ENCODE measurements around the gene PCDHAC2. TPM values are rescaled to one million over a fixed set of nuclear protein-coding genes. Genes with fewer than 3 reads are reported as not detected.

The PCDHAC2 gene
- total and polyA plus RNA-seq, 2 of the 13 experiments (the other 11 are each of a cell fraction or from before 2014, with no cell fraction given): not detected

DNA sequence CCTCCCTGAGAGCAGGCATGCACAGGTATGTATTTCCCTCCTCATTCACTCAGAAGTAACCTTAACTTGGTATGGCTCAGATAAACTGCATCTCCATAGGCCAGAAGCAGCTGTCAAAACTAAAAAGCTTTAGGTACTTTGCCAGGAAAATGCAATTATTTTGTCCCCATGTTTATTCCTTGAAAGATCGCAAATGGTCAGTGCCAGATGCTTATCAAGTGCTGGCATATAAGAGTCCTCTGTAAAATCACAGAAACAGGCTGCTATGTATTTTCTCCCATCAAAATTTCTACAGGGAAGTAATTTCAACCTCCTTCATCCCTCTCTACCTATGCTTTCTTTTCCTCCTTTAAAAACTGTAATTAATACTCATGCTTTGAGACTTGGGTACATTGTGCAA lies 12.7 kb downstream of the PCDHAC2 start:
- CTCF ChIA-PET (ENCODE audit: low intra/inter-chr PET ratio, low total read pairs): no interaction called here
- in situ Hi-C loops (cut with HindIII; ENCODE audit: extremely low pct_ligation_motif_present, low pct_unique_long_range_greater_than_20kb): no loop called here

More for the DNA sequence above, 12.7 kb downstream of the PCDHAC2 start:
- TF ChIP-seq, protein P1, sequence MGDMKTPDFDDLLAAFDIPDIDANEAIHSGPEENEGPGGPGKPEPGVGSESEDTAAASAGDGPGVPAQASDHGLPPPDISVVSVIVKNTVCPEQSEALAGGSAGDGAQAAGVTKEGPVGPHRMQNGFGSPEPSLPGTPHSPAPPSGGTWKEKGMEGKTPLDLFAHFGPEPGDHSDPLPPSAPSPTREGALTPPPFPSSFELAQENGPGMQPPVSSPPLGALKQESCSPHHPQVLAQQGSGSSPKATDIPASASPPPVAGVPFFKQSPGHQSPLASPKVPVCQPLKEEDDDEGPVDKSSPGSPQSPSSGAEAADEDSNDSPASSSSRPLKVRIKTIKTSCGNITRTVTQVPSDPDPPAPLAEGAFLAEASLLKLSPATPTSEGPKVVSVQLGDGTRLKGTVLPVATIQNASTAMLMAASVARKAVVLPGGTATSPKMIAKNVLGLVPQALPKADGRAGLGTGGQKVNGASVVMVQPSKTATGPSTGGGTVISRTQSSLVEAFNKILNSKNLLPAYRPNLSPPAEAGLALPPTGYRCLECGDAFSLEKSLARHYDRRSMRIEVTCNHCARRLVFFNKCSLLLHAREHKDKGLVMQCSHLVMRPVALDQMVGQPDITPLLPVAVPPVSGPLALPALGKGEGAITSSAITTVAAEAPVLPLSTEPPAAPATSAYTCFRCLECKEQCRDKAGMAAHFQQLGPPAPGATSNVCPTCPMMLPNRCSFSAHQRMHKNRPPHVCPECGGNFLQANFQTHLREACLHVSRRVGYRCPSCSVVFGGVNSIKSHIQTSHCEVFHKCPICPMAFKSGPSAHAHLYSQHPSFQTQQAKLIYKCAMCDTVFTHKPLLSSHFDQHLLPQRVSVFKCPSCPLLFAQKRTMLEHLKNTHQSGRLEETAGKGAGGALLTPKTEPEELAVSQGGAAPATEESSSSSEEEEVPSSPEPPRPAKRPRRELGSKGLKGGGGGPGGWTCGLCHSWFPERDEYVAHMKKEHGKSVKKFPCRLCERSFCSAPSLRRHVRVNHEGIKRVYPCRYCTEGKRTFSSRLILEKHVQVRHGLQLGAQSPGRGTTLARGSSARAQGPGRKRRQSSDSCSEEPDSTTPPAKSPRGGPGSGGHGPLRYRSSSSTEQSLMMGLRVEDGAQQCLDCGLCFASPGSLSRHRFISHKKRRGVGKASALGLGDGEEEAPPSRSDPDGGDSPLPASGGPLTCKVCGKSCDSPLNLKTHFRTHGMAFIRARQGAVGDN (CRISPR knock-in tag; IDR thresholded peaks at IDR 0.05): no peak
- TF ChIP-seq ATM (IDR thresholded peaks at IDR 0.05; ENCODE audit: borderline replicate concordance): no peak
- TF ChIP-seq ARNT2 (CRISPR knock-in tag; IDR thresholded peaks at IDR 0.05; ENCODE audit: low read depth): no peak
- TF ChIP-seq, protein P2, sequence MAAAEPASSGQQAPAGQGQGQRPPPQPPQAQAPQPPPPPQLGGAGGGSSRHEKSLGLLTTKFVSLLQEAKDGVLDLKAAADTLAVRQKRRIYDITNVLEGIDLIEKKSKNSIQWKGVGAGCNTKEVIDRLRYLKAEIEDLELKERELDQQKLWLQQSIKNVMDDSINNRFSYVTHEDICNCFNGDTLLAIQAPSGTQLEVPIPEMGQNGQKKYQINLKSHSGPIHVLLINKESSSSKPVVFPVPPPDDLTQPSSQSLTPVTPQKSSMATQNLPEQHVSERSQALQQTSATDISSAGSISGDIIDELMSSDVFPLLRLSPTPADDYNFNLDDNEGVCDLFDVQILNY (CRISPR knock-in tag; conservative IDR thresholded peaks at IDR 0.05): no peak
- TF ChIP-seq ZNF570 (CRISPR knock-in tag; IDR thresholded peaks at IDR 0.05; ENCODE audit: borderline replicate concordance): no peak
- TF ChIP-seq, protein P3, sequence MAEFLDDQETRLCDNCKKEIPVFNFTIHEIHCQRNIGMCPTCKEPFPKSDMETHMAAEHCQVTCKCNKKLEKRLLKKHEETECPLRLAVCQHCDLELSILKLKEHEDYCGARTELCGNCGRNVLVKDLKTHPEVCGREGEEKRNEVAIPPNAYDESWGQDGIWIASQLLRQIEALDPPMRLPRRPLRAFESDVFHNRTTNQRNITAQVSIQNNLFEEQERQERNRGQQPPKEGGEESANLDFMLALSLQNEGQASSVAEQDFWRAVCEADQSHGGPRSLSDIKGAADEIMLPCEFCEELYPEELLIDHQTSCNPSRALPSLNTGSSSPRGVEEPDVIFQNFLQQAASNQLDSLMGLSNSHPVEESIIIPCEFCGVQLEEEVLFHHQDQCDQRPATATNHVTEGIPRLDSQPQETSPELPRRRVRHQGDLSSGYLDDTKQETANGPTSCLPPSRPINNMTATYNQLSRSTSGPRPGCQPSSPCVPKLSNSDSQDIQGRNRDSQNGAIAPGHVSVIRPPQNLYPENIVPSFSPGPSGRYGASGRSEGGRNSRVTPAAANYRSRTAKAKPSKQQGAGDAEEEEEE (CRISPR knock-in tag; IDR thresholded peaks at IDR 0.05; ENCODE audit: borderline replicate concordance): no peak
- TF ChIP-seq ZFY (CRISPR knock-in tag; IDR thresholded peaks at IDR 0.05): no peak
- TF ChIP-seq SP5 (CRISPR knock-in tag; IDR thresholded peaks at IDR 0.05; ENCODE audit: borderline replicate concordance, low read depth): no peak
- TF ChIP-seq PAF1 (CRISPR knock-in tag; IDR thresholded peaks at IDR 0.05): no peak
- H3K4me3 ChIP-seq (replicated peaks in 1 of 3; ENCODE audit: insufficient read depth in 1 of 3, low read depth in 2 of 3, low read length in 3 of 3): no peak overlapping the region
- no peak overlapping the region for H3K27ac ChIP-seq (ENCODE audit: extremely low read length, insufficient read depth, low read length)
- no peaks in the 10 kb centered on the region for H3K79me2 ChIP-seq (ENCODE audit: insufficient read depth, low read length)
- no peak for ATAC-seq
- WGBS (ENCODE audit: low lambda C conversion rate): 0% methylated on average over 1 of the region's 1 CpG
- no peak overlapping the region for H3K9ac ChIP-seq (ENCODE audit: insufficient read depth, low read depth, low read length)
- no peak for FAIRE-seq
- no peaks in the 10 kb centered on the region for H3K9me3 ChIP-seq (ENCODE audit: low read length)
- no peaks in the 10 kb centered on the region for H3K27me3 ChIP-seq (ENCODE audit: control insufficient read depth in 1 of 2, insufficient read depth in 2 of 2, low read length in 2 of 2)
- DNase-seq (ENCODE audit: low spot score): no peak
- POLR2A ChIA-PET: no interaction called here
- no peak overlapping the region for H3K4me2 ChIP-seq (ENCODE audit: low read depth, low read length)
- no peaks in the 10 kb centered on the region for H3K36me3 ChIP-seq (replicated peaks in 1 of 2; ENCODE audit: control insufficient read depth in 1 of 2, insufficient read depth in 2 of 2, low read length in 2 of 2)
- no peaks in the 10 kb centered on the region for H3K4me1 ChIP-seq (ENCODE audit: insufficient read depth, low read length)
- intact Hi-C loops (cut with micrococcal nuclease; ENCODE audit: unreplicated experiment): no loop called here
- no peaks in the 10 kb centered on the region for H4K20me1 ChIP-seq (ENCODE audit: insufficient read depth, low read length)
- BruUV-seq (replicated peaks): no TSS peak
- no peak overlapping the region for H2AFZ ChIP-seq (ENCODE audit: low read length)

All from HepG2 (cell line).